Ishikawa (cell line): Measurements from ENCODE around the gene TRIL.

Experiments
- CEBPB ChIP-seq: IDR thresholded peaks from 2 replicates; pipeline ENCODE4 v1.6.1; 2012
- CREB1 ChIP-seq: IDR thresholded peaks from 2 replicates; pipeline ENCODE4 v1.6.1; 2012; ENCODE audit warnings: low read depth
- EGR1 ChIP-seq: IDR thresholded peaks from 2 replicates; pipeline ENCODE4 v1.6.1; 2012
- EP300 ChIP-seq: IDR thresholded peaks from 2 replicates; pipeline ENCODE4 v1.6.1; 2012; ENCODE audit warnings: borderline replicate concordance
- FOXM1 ChIP-seq: IDR thresholded peaks from 2 replicates; pipeline ENCODE4 v1.6.1; 2012; ENCODE audit warnings: low read depth, borderline replicate concordance
- MAX ChIP-seq: IDR thresholded peaks from 2 replicates; pipeline ENCODE4 v1.6.1; 2012
- NFIC ChIP-seq: IDR thresholded peaks from 2 replicates; pipeline ENCODE4 v1.6.1; 2012
- RAD21 ChIP-seq: IDR thresholded peaks from 2 replicates; pipeline ENCODE4 v1.6.1; 2012; ENCODE audit warnings: low read depth
- TAF1 ChIP-seq: IDR thresholded peaks from 2 replicates; pipeline ENCODE4 v1.6.1; 2012; ENCODE audit warnings: low read depth, mild to moderate bottlenecking
- TCF12 ChIP-seq: IDR thresholded peaks from 2 replicates; pipeline ENCODE4 v1.6.1; 2012; ENCODE audit warnings: low read depth
- TEAD4 ChIP-seq: IDR thresholded peaks from 2 replicates; pipeline ENCODE4 v1.6.1; 2012
- USF1 ChIP-seq: IDR thresholded peaks from 2 replicates; pipeline ENCODE4 v1.6.1; 2012
- YY1 ChIP-seq: IDR thresholded peaks from 2 replicates; pipeline ENCODE4 v1.6.1; 2012; ENCODE audit warnings: low read depth
- ZBTB7A ChIP-seq: IDR thresholded peaks from 2 replicates; pipeline ENCODE4 v1.6.1; 2012; ENCODE audit warnings: low read depth
- TF ChIP-seq, protein P1 (sequence below): IDR thresholded peaks from 2 replicates; pipeline ENCODE4 v1.6.1; 2012; ENCODE audit warnings: low read depth, mild to moderate bottlenecking

The TRIL gene

GRCh38 chr7:28921822-28922221, 36.3 kb downstream of the TRIL start:
- TF ChIP-seq EP300 (no peak), CEBPB (no peak), RAD21 (peak; percentile 84), TEAD4 (peak; percentile 4; the same call in 1 of the 2 replicates), EGR1 (no peak), USF1 (no peak), ZBTB7A (no peak), TAF1 (no peak)
- TF ChIP-seq, protein P1, sequence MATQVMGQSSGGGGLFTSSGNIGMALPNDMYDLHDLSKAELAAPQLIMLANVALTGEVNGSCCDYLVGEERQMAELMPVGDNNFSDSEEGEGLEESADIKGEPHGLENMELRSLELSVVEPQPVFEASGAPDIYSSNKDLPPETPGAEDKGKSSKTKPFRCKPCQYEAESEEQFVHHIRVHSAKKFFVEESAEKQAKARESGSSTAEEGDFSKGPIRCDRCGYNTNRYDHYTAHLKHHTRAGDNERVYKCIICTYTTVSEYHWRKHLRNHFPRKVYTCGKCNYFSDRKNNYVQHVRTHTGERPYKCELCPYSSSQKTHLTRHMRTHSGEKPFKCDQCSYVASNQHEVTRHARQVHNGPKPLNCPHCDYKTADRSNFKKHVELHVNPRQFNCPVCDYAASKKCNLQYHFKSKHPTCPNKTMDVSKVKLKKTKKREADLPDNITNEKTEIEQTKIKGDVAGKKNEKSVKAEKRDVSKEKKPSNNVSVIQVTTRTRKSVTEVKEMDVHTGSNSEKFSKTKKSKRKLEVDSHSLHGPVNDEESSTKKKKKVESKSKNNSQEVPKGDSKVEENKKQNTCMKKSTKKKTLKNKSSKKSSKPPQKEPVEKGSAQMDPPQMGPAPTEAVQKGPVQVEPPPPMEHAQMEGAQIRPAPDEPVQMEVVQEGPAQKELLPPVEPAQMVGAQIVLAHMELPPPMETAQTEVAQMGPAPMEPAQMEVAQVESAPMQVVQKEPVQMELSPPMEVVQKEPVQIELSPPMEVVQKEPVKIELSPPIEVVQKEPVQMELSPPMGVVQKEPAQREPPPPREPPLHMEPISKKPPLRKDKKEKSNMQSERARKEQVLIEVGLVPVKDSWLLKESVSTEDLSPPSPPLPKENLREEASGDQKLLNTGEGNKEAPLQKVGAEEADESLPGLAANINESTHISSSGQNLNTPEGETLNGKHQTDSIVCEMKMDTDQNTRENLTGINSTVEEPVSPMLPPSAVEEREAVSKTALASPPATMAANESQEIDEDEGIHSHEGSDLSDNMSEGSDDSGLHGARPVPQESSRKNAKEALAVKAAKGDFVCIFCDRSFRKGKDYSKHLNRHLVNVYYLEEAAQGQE = no peak

GRCh38 chr7:28920424-28920823, 37.7 kb downstream of the TRIL start:
- no peak for TF ChIP-seq TAF1
- TF ChIP-seq, protein P1 = no peak
- TF ChIP-seq TEAD4 = no peak
- no peak for TF ChIP-seq USF1
- no peak for TF ChIP-seq EP300
- TF ChIP-seq MAX = no peak
- no peak for TF ChIP-seq YY1
- no peak for TF ChIP-seq CREB1
- TF ChIP-seq RAD21 = no peak
- no peak for TF ChIP-seq EGR1
- no peak for TF ChIP-seq FOXM1
- no peak for TF ChIP-seq ZBTB7A
- no peak for TF ChIP-seq NFIC
- no peak for TF ChIP-seq CEBPB
- TF ChIP-seq TCF12 = no peak

GRCh38 chr7:28919510-28919909, 38.6 kb downstream of the TRIL start:
- TF ChIP-seq FOXM1 = no peak

DNA sequence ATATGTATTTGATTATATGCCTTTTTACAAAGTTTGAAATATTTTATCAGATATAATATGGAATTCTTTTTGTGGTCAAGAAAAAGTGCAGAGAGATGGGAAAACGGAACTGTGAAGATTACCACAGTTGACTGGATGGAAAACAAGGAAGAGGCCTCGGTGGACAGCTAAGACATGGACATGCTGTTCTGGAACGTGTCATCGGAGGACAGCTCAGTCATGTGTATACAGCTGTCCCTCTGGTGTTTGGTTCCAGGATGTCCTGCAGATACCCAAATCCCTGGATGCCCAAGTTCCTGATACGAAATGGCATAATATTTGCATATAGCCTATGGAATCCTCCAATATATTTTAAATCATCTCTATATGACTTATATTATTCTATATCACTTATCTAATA, 49.4 kb downstream of the TRIL start:
- TF ChIP-seq NFIC = no peak

DNA sequence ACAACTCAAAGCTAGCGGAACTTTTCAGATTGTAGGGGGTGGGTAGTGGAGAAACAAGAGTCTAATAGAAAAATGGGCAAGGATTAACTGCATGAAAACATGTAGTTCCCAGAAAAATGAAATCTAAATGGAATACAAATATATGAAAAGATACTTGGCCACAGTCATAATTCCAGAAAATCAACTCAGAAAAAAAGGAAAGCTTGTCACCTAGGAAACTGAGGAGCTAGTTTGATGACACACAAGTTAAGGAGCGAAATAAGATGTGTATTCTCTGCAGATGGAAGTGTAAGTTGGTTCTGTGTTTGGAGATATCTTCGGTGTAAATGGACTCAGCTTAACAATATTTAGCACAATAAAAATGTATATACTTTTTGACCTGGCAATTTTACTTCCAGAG, 52.7 kb downstream of the TRIL start:
- TF ChIP-seq TEAD4 (no peak), TAF1 (no peak), USF1 (no peak), ZBTB7A (no peak), FOXM1 (no peak), TCF12 (no peak), EP300 (no peak), CEBPB (no peak), RAD21 (no peak), MAX (no peak), EGR1 (no peak)
- TF ChIP-seq, protein P1 = no peak
